GM12878 (cell line): ENCODE measurements around the gene UGGT2.

ENCODE experiments used
- CTCF ChIP-seq, 3 experiments: IDR thresholded peaks in 2 of 3; conservative IDR thresholded peaks in 1 of 3; 2 replicates each; pipeline ENCODE4 v1.5.1; 2011; ENCODE audit warnings: low read depth in 3 of 3, low read length in 3 of 3, mild to moderate bottlenecking in 3 of 3, control low read depth in 2 of 3, moderate library complexity in 2 of 3, inconsistent platforms in 1 of 3, mixed read lengths in 1 of 3; ENCODE audit not compliant: control insufficient read depth in 2 of 3, insufficient read depth in 1 of 3; ENCODE audit errors: extremely low read depth in 1 of 3
- EGR1 ChIP-seq, 2 experiments: IDR thresholded peaks; 1 replicate in 1 of 2; 2 replicates in 1 of 2; pipeline ENCODE4 v1.6.1; 2011 to 2012; ENCODE audit warnings: low read depth in 2 of 2, low read length in 2 of 2, borderline replicate concordance in 1 of 2, mild to moderate bottlenecking in 1 of 2, moderate library complexity in 1 of 2
- NR2C2 ChIP-seq: IDR thresholded peaks from 2 replicates; pipeline ENCODE4 v1.6.1; 2011; ENCODE audit warnings: borderline replicate concordance, low read depth; ENCODE audit not compliant: control insufficient read depth, insufficient read length
- POLR2AphosphoS5 ChIP-seq: IDR thresholded peaks from 2 replicates; pipeline ENCODE4 v1.6.1; 2011; ENCODE audit warnings: mild to moderate bottlenecking, low read length, inconsistent platforms
- SMAD5 ChIP-seq: IDR thresholded peaks from 2 replicates; pipeline ENCODE4 v1.6.1; 2016; ENCODE audit warnings: antibody characterized with exemption, low read depth

- no peak for TF ChIP-seq POLR2AphosphoS5
- TF ChIP-seq EGR1 (IDR thresholded peaks at IDR 0.05; ENCODE audit: borderline replicate concordance in 1 of 2, low read depth in 2 of 2, low read length in 2 of 2) = no peak
- no peak for TF ChIP-seq SMAD5
- TF ChIP-seq CTCF (IDR thresholded peaks at IDR 0.05 in 2 of 3, conservative IDR thresholded peaks at IDR 0.05 in 1 of 3; ENCODE audit: control insufficient read depth in 2 of 3, extremely low read depth in 1 of 3, insufficient read depth in 1 of 3, low read depth in 3 of 3, low read length in 3 of 3) = no peak
- no peak for TF ChIP-seq NR2C2
Observed at GRCh38 chr13:95968906-95969305, 84.3 kb downstream of the UGGT2 start.
